Stimulated activated CD8-positive, alpha-beta memory T cell treated with anti-CD3 and anti-CD28 coated beads, Interleukin-7, amount 100 ng/mL, for 1 hour (primary cell): Measurements from ENCODE around the gene NTM.
"Not testable (repeated sequence)": the region's sequence is repeated elsewhere in the genome, so short reads cannot be mapped to it uniquely, and the experiment has no call there.

Source experiments
- DNase-seq, 2 donors: peaks; one replicate each; pipeline ENCODE4 v3.0.0-alpha.2; 2020; ENCODE audit warnings: low read depth in 2 of 2

The NTM gene

DNA sequence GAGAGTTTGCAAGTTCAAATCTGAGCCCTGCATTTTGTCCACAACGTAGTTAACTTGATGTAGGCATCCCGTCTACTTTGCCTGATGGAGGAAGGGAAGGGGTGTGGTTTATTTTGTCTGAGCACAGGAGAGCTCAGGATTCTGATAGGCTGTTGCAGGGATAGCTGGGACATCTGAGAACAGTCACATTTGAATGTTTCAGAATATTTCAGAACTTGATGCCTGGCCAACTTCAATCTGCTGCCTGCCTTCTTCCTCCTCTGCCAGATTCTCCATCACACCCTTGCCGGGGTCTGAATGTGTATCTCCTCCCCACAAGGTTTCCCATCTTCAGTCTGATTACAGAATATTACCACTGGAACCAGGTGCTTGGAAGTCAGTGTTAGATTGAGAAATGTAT lies 51.6 kb downstream of the NTM start:
- no peak for DNase-seq

GRCh38 chr11:131422496-131422895 lies 52.1 kb downstream of the NTM start:
- no peak for DNase-seq

DNA sequence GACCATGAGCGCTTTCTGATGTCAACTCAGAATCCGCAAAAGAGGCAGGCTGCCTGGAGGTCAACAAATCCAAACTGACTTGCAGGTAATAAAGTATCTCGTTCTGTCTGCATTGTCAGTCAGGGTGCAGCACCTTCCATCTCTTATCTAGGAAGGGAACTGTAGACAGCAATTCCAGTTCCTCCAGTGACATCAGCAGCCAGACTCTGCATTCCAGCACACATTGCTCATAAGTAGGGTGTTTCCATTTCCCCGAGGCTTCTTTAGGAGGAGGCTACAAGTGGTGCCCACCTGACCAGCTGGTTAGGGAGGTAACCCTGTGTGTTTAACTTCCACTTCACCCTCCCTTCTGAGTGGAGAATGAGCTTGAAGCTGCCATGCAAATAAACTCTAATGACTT lies 53.3 kb downstream of the NTM start:
- DNase-seq = no peak

DNA sequence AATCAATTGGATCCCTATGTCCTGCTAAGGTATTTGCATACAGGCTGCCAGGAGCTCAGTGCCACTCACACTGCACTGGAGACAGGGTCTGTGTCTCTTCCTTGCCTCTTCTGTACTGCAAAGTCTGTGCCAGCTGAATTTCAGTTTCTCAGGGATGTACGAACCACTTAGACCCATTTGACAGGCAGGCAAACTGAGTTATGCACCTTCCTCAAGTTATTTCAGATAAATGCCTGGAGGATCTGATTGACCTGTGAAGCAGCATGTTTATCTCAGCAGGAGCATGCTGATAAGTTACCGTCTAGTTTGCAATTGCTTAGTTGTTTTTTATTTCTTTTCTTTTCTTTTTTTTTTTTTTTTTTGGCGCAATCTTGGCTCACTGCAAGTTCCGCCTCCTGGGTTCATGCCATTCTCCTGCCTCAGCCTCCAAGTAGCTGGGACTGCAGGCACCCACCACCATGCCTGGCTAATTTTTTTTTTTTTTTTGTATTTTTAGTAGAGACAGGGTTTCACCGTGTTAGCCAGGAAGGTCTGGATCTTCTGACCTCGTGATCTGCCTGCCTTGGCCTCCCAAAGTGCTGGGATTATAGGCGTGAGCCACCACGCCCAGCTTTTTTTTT lies 54.0 kb downstream of the NTM start:
- DNase-seq = not testable (repeated sequence)

GRCh38 chr11:131425285-131425684 lies 54.9 kb downstream of the NTM start:
- no peak for DNase-seq

DNA sequence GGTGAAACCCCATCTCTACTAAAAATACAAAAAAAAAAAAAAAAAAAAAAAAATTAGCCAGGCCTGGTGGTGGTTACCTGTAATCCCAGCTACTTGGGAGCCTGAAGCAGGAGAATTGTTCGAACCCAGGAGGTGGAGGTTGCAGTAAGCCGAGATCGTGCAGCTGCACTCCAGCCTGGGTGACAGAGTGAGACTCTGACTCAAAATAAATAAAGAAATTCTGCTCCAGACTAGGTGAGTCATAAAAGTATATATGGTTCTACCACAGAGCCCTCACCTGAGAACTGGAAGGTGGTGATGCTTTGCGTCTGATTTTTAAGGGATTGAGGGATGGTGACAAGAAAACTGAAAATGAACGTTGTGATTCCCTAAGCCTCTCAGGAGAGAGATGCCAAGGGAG lies 58.4 kb downstream of the NTM start:
- DNase-seq = no peak

GRCh38 chr11:131430473-131431208 lies 60.2 kb downstream of the NTM start:
- no peak for DNase-seq

DNA sequence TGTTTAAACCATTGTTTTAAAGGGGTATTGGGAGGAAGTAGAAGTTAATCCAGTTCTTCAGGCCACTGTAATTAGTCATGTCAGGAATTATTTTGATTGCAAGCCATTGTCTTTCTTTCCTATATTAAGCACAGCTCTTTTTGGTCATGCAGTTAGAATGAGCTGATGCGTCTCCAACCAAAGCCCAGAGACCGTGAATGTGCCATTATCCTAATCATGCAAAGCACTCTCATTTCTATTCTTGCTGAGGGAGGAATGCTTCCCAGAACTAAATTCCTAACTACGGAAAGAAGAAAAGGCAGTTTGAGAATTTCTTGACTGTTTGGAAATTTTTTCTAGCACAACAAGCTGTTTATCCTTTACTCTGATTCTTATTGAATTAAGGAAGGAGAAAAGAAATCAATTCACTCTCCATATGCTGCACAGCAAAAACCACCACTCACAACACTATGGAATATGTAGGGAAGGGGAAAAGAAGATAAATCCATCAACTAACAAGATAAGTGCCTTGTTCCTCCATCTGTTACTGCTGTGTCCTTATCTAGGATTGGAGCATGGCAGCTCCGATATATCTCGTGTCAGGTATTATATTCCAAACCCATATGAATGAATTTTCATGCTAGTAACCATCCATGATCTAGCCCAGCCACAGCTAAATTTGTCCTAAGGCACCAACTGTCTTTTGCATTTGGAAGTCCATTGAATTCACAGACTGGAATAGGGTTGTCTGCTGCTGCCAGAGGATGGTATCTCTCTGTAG lies 70.8 kb downstream of the NTM start:
- no peak for DNase-seq

DNA sequence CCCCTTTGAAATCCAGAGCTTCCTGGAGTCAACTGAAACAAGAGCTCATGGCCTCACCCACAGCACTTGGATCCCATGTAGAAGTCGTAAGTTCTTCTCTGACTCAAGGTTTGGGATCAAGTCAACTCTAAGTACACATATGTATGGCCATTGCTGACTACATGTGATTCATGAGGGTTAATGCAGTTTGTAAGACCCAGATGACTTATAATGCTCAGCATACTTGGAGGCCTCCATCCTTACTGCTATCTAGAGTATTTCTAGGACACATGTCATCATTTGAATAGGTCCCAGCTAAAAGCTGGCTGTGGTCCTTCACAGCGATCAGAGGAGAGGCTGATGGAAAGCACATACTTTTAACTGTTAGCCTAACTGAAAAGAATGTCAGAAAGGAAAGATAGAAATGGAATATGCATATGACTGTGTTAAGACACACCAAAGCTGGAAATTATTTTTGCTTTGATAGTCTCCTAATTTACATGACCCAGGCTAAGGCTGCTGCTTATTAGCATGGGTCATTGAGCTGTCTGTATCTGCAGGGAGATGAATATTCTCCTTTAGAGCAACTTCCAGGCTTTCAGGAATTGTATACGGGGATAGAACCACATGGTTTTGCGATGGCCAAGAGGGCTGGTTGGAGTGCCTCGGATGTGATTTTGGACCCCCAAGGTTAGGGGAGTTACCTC lies 76.3 kb downstream of the NTM start:
- DNase-seq = no peak

GRCh38 chr11:131447277-131447815 lies 76.9 kb downstream of the NTM start:
- no peak for DNase-seq

GRCh38 chr11:131447898-131448297 lies 77.5 kb downstream of the NTM start:
- DNase-seq = no peak

DNA sequence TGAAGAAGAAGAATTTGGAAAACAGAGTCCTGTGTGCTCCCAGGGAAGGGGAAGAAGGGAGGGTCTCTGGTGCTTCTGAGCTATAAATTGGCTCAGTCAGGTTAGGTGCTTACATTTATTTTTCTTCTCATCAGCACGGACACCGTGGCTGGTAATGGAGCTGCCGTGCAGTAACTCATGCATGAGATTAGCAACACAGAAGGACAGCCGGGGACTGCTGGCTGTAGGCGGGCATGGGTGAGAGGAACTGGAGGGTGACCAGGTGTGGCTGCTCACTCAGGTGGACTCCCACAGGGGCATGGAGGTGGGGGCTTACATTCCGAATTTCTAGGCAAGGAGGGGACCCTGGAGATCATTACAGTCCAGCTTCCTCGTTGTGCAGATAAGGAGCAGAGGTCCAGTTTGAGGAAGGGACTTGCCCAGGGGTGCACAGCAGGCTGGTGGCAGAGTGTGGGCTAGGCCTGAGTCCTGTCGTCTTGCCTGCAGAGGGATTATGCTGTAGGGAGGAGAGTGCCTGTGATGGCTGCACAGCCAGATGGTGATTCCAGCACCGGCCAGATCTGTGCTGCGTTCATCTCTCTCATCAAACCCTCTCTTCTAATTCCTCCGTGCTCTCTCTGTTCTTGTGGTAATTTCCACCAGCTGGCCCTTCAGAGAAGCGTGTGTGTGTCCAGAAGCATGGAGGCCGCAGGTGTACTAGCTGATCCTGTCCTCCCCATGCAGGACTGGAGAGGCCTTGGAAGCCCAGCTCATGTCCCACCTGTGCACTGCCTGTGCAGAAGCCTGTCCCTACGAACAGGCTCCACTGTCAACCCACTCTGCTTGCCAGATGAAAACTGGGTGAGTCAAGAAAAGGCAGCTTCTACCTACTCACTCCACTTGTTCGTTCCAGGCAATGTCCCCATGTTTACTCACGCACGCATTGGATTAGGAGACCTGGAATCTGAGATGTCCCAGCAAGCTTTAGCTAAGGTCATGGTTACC lies 78.9 kb downstream of the NTM start:
- DNase-seq = no peak

GRCh38 chr11:131454490-131454889 lies 84.1 kb downstream of the NTM start:
- DNase-seq = no peak

- DNase-seq = no peak
These were observed 84.6 kb downstream of the NTM start for GRCh38 chr11:131454989-131455388.

- DNase-seq = no peak
These were observed 85.7 kb downstream of the NTM start for GRCh38 chr11:131455843-131456704.

DNA sequence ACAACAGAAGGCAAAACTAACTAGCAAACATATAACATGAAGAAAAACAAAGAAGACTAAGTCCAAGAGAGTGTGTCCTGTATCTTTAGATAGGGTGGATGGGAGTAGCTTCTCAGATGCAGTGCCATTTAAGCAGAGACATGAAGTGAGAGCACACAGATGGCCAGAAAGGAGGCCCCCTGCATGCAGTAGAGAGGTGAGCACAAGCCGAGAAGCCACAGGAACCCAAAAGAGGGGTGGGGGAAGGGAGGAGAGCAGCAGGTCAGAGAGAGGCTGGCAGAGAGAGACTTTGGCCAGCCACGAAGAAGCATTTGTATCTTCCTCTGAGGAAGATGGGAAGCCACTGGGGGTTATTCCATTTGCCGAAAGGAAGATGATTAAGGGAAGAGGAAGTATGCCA lies 86.7 kb downstream of the NTM start:
- DNase-seq = no peak

DNA sequence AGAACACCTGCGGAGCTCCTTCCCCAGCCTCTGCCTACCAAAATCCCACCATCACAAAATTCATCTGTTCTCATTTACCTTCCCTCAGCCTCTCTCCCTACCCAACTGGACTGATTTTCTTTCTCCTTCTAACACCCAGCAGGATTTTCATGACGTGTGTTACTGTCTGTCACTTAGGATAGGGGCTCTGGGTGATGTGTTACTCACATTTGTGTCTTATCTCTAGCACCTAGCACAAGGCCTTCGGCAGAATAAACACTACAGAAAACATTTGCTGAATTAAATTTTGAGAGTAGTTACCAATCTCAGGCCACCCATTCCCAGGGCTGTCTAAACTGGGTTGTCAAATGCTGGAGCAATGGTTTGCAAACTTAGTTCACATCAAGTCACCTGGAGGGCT lies 88.0 kb downstream of the NTM start:
- DNase-seq = no peak

DNA sequence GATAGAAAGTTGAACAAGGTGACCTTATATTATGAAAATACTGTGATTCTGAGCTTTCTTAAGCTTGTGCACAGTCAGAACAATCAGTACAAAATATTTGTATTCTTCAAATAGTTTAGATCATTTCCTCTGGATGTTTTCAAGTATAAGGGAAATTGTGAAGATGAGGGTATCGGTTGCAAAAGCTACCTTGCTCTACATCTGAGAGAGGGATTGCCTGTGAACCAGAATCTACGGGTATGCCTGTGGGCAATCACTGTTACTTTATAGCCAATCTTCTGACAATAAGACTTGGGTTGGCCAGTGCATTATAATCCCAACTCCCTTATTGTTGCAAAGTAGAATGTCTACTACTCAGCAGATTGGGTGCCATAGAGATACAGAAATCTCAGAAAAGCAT lies 90.5 kb downstream of the NTM start:
- no peak for DNase-seq

GRCh38 chr11:131462622-131463021 lies 92.2 kb downstream of the NTM start:
- DNase-seq = no peak

- no peak for DNase-seq
These were observed 92.7 kb downstream of the NTM start for GRCh38 chr11:131463162-131463561.
